C1 segment of cervical spinal cord (tissue), 14 donors: ENCODE measurements around the gene LMX1B.
"Not testable (repeated sequence)": the region's sequence is repeated elsewhere in the genome, so short reads cannot be mapped to it uniquely, and the experiment has no call there.

ENCODE experiments used
- DNase-seq, 14 donors: peaks; one replicate each; lab custom pipeline; 2025; lab: John Stamatoyannopoulos, UW

The LMX1B gene

GRCh38 chr9:126613651-126614050, at the start of gene LMX1B:
Gene LMX1B (plus strand): TSS chr9:126613928. CDS start chr9:126614450, 522 bp downstream.
- DNase-seq: no peak

- DNase-seq: no peak
These were observed 49.6 kb upstream of the LMX1B start for GRCh38 chr9:126564128-126564527.

GRCh38 chr9:126564716-126565115, 49.0 kb upstream of the LMX1B start:
- DNase-seq: no peak

DNA sequence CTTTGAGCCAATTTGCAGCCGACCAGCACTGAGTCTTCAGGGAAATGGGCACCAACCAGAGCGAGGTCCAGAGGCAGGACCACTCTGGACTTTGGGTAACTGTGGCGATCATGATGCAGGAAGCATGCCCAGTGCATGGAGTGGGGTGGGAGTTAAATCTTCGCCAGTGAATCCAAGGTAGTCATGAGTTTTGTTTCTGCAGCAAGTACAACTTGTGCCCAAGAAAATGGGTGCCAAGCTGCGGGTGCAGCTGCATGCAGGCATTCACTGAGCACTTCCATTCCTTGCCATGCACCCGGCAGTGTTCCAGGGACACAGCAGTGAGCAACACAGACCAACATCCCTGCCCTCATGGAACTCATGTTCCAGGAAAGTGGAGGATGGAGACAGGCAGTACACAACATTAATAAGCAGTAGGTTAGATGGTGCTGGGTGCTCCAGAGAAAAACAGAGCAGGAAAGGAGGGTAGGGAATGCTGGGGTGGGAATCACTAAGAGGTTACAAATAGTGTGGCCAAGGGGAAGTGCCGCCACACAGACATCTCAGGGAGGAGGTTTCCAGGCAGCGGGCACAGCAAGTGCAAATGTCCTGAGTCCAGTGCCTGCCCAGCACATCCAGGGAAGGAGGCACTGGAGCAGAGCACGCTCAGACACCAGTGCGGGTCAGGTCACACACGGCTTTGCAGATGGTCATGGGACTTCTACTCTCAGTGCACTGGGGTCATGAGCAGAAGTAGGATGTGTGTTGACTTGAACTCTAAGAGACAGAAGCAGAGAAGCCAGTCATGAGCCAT, 48.2 kb upstream of the LMX1B start:
- DNase-seq: no peak

- DNase-seq: no peak
These were observed 44.7 kb upstream of the LMX1B start for GRCh38 chr9:126569036-126569435.

GRCh38 chr9:126578029-126578428, 35.7 kb upstream of the LMX1B start:
- no peak for DNase-seq

DNA sequence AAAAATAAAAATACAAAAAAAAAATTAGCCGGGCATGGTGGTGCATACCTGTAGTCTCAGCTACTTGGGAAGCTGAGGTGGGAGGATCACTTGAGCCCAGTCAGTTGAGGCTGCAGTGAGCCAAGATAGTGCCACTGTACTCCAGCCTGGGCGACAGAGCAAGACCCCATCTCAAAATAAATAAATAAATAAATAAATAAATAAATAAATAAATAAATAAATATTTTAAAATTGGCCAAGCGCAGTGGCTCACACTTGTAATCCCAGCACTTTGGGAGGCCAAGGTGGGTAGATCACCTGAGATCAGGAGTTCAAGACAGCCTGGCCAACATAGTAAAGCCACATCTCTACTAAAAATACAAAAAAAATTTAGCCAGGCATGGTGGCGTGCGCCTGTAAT, 33.4 kb upstream of the LMX1B start:
- not testable (repeated sequence) for DNase-seq

DNA sequence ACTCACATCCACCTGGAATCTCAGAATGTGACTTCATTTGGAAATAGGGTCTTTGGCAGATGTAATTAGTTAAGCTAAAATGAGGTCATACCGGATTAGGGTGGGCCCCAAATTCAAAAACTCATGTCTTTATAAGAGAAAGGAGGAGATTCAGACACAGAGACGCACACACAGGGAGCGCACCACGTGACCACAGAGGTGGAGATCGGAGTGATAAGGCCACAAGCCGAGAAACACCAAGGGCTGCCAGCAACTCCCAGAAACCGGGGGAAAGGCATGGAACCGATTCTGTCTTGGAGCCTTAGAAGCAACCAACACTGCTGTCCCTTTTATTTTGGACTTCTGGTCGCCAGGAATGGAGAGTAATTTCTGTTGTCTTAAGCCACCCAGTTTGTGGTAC, 31.8 kb upstream of the LMX1B start:
- no peak for DNase-seq

GRCh38 chr9:126582427-126582826, 31.3 kb upstream of the LMX1B start:
- no peak for DNase-seq

- DNase-seq: no peak
These were observed 30.5 kb upstream of the LMX1B start for GRCh38 chr9:126583144-126583760.

DNA sequence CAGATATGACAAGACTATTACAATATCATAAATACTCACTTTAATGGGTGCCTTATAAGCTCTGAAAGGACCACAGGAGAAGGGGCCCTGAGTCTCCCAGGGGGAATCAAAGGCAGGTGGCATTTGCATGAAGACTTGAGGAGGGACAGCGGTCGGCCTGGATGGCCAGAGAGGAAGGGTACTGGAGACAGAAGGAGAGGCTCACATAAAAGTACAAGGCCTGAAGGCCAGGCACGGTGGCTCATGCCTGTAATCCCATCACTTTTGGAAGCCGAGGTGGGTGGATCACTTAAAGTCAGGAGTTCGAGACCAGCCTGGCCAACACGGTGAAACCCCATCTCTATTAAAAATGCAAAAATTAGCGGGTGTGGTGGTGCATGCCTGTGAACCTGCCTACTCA, 29.1 kb upstream of the LMX1B start:
- no peak for DNase-seq

GRCh38 chr9:126586236-126586635, 27.5 kb upstream of the LMX1B start:
- DNase-seq: no peak

DNA sequence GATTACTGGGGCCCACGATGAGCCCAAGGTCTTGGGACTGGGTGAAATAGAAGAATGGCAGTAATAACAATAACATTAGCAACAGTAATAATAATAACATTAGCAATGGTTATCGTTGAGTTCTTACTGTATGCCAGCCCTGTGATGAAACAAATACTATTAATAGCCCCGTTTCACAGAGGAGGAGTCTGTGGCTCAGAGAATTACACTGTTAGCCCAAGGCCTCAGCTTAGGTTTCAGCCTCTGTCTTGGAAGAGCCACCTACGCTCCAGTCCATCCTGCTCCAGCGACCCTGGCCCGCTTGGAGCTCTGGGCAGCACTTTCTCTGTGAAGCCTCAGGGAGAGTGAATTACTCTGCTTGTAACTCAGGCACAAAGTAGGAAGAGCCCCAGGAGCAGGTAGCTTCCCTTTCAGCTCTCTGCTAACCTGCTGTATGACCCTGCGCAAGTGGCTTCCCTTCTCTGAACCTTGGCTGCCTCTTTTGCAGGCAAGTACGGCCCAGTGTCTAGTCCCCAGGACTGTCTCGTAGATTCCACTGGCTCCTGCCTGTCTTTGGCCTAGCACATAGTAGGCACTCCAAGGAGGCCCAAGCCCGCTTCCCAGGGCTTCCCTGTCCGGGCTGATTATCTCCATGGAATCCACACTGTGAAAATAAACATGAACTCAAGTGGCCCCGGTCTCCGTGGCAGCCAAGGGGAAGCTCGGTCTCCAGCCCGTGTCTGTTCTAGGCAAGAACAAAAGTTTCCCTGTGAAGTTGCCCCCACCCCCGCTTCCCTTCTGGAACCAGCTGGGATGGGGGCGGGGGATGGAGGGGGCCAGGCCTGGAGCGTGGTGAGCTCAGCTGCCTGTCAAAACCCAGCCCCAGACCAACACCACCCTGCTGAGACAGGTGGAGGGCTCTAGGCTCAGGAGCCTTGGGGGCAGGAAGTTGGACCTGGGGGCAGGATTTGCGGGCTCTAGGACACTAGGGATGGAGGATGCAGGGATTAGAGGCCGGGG, 26.2 kb upstream of the LMX1B start:
- peak in 13 of 14 donors; percentile 16 to 82 (median 59) for DNase-seq

DNA sequence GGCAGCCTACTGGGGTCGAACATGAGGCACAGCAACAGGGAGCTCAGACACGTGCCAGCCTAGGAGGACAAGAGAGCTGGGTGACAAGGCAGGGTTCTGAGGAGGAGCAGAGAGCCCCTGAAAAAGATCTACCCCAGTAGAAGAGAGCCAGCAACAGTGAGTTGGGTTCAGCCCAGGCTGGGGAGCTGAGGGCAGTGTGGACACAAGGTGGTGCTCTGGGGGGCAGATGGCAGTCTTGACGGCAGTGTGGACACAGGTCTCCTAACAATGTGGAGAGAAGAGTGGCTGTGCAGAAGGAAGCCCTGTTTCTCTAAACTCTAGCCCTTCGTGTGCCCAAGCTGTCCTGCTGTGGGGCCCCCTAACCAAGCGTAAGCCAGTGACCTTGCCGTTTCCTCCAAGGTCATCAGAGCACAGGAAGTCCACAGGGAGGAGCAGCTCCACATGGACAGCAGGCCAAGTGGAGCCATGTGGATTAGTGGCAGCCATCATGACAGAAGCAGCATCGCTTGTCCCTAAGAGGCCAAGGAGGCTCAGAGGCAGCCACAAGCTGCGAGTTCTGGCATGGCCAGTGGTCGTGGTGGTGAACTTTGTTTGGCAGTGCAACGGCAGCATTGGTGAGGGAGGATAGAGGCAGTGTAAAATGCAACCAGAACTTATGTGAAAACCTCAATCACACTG, 25.1 kb upstream of the LMX1B start:
- no peak for DNase-seq

DNA sequence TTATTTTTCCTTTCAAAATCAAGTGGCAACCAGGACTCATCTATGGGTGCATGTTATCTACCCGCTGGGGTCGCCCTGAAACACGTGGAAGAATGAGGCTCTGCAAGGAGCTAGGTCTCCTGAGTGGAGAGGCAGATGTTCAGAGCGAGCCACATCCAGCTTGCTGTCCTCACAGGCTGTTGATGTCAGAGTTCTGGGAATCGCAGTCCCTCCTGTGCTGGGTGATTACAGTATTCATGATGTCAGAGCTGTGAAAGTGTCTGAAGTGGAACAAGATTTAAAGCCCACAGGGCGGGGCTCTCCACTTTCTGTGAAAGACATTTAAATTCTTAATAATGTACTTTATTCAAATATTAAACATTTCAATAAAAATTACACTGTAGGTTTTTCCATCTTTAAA, 24.4 kb upstream of the LMX1B start:
- DNase-seq: no peak

DNA sequence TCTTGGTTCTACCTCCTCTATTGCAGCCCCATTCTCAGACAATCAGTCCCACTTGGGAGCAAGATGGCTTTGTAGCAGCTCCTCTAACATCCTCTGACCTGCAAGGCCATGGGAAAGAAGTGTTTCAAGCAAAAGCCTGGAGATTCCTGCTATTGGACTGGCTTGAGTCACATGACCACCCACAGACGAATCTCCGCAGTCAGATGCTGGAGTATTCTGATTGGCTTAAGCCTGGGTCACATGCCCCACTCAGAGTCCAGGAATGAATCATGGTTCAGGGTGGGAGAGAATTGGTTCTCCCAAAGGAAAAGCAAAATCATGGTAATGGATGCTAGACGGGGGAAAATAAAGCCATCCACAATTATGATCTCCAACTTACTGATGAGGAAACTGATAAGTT, 22.6 kb upstream of the LMX1B start:
- DNase-seq: no peak

GRCh38 chr9:126591922-126592321, 21.8 kb upstream of the LMX1B start:
- no peak for DNase-seq

GRCh38 chr9:126592461-126592860, 21.3 kb upstream of the LMX1B start:
- DNase-seq: no peak

- no peak for DNase-seq
These were observed 17.7 kb upstream of the LMX1B start for GRCh38 chr9:126595982-126596381.

DNA sequence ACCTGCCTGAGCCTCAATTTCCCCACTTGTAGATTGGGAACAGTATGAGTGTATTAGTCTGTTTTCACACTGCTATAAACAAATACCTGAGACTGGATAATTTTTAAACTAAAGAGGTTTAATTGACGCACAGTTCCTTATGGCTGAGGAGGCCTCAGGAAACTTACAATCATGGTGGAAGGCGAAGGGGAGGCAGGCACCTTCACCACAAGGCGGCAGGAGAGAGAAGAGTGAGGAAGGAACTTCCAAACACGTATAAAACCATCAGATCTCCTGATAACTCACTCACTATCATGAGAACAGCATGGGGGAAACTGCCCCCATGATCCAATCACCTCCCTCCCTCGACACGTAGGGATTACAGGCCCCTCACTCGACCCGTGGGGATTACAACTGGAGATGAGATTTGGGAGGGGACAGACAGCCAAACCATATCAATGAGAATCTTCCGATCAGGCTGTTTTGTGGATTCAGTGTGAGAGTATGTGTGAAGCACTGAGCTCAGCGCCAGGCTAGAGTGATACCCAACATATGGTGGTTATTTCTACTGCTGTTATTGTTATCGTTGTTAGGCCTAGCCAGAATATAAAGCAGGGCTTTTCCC, 14.6 kb upstream of the LMX1B start:
- DNase-seq: no peak
